Body of pancreas (tissue), 4 donors: ENCODE data around the gene ABCC3.

Experiments used
- CTCF ChIP-seq, 7 experiments: fragments of 450-650 bp in 4 of 7; fragments of 200-600 bp in 3 of 7; sonication (generic) in 3 of 7; IDR thresholded peaks; one replicate each; pipeline ENCODE4 v1.5.1; 2016 to 2019; ENCODE audit warnings: antibody characterized with exemption in 7 of 7
- POLR2A ChIP-seq, 3 donors: fragments of 450-650 bp; IDR thresholded peaks; one replicate each; pipeline ENCODE4 v1.6.1; 2016; ENCODE audit warnings: antibody characterized with exemption in 3 of 3, mild to moderate bottlenecking in 2 of 3

- TF ChIP-seq CTCF (IDR thresholded peaks at IDR 0.05) (no peak), POLR2A (IDR thresholded peaks at IDR 0.05) (no peak)
Observed at GRCh38 chr17:50625032-50625871, 9.4 kb upstream of the ABCC3 start.
